Measurements from ENCODE around the gene STAB2. TPM values are rescaled to one million over a fixed set of nuclear protein-coding genes. Genes with fewer than 3 reads are reported as not detected.

STAB2 gene
- polyA plus RNA-seq, 1 of the 3 experiments (the other 2 are of a cell fraction): not detected

GRCh38 chr12:103793046-103793445 is 206.0 kb downstream of the STAB2 start:
- Histone ChIP-seq H3K27ac (ENCODE audit: low read depth in 2 of 2, low read length in 1 of 2) (no peak overlapping the region), H3K9me3 (no peaks in the 10 kb centered on the region), H3K4me1 (ENCODE audit: control insufficient read depth in 1 of 2, insufficient read depth in 2 of 2, low read depth in 1 of 2, low read length in 1 of 2) (peaks cover 3 to 4% of the 10 kb centered on the region in 2 experiments; a peak in 2 of 4 replicates), H3K36me3 (replicated peaks in 1 of 2; ENCODE audit: control insufficient read depth in 1 of 2, insufficient read depth in 2 of 2, low read length in 1 of 2) (peaks cover 35 to 47% of the 10 kb centered on the region in 2 experiments), H4K20me1 (ENCODE audit: insufficient read depth) (no peaks in the 10 kb centered on the region), H3K27me3 (ENCODE audit: insufficient read depth) (no peaks in the 10 kb centered on the region), H3K4me2 (no peak overlapping the region), H3F3A (replicated peaks; ENCODE audit: insufficient read depth) (no peaks in the 10 kb centered on the region), H3K9me2 (no peaks in the 10 kb centered on the region), H3K79me2 (ENCODE audit: insufficient read depth) (no peaks in the 10 kb centered on the region), H3K4me3 (ENCODE audit: low read depth in 2 of 2, low read length in 1 of 2) (no peak overlapping the region), H2AFZ (ENCODE audit: low read depth) (no peak overlapping the region), H3K9ac (no peak overlapping the region)
- DNase-seq: no peak
- TF ChIP-seq NFIC (IDR thresholded peaks at IDR 0.05; ENCODE audit: borderline replicate concordance) (no peak), MXI1 (IDR thresholded peaks at IDR 0.05; ENCODE audit: low read depth, low read length) (no peak), RXRA (IDR thresholded peaks at IDR 0.05; ENCODE audit: borderline replicate concordance, low read depth) (no peak), FOXJ3 (CRISPR knock-in tag; IDR thresholded peaks at IDR 0.05) (no peak), USF1 (IDR thresholded peaks at IDR 0.05; ENCODE audit: borderline replicate concordance, low read depth) (no peak), TAF1 (IDR thresholded peaks at IDR 0.05; ENCODE audit: borderline replicate concordance, low read depth, low read length) (no peak), GATA2 (CRISPR knock-in tag; IDR thresholded peaks at IDR 0.05) (no peak), FOSL2 (IDR thresholded peaks at IDR 0.05; ENCODE audit: borderline replicate concordance, low read depth) (no peak), ZBTB33 (IDR thresholded peaks at IDR 0.05; ENCODE audit: borderline replicate concordance, low read depth) (no peak), GABPA (IDR thresholded peaks at IDR 0.05; ENCODE audit: low read depth) (no peak), ELF1 (IDR thresholded peaks at IDR 0.05) (no peak), REST (IDR thresholded peaks at IDR 0.05; ENCODE audit: low read depth, low read length) (no peak), SIN3A (IDR thresholded peaks at IDR 0.05; ENCODE audit: borderline replicate concordance, low read depth, low read length) (no peak), TEAD4 (IDR thresholded peaks at IDR 0.05; ENCODE audit: borderline replicate concordance, insufficient read depth) (no peak), RCOR1 (IDR thresholded peaks at IDR 0.05; ENCODE audit: low read length) (no peak), YY1 (IDR thresholded peaks at IDR 0.05; ENCODE audit: low read depth) (no peak), RFX5 (IDR thresholded peaks at IDR 0.05; ENCODE audit: low read length) (no peak), IRF3 (IDR thresholded peaks at IDR 0.05; ENCODE audit: low read depth, low read length) (no peak), PBX3 (IDR thresholded peaks at IDR 0.05) (no peak)
- 88% methylated on average over 3 of the region's 3 CpGs for WGBS (ENCODE audit: low lambda C conversion rate)
- CTCF ChIA-PET: interaction anchor here (1.2 to 1.9 kb wide), 2 partner anchors 19 to 160 kb away, joined by 3 to 6 read pairs; no protein-coding TSS in a partner anchor
- POLR2A ChIA-PET: no interaction called here

Measured in SK-N-SH (cell line).